Lung (tissue), 12 donors: ENCODE data around the gene CELA1. TPM values are rescaled to one million over a fixed set of nuclear protein-coding genes. Genes with fewer than 3 reads are reported as not detected.
A peak's percentile ranks its signal among the peaks of the same experiment; 100 is the strongest.
"Not testable (repeated sequence)": the region's sequence is repeated elsewhere in the genome, so short reads cannot be mapped to it uniquely, and the experiment has no call there.

ENCODE experiments used
- ATAC-seq: fragments of 200-7000 bp; cut with Tn5 transposase; one replicate; pipeline ENCODE4 v1.9.1; 2020; ENCODE audit warnings: moderate number of reproducible peaks; ENCODE audit not compliant: insufficient read depth, low FRiP score
- DNase-seq, 3 donors: peaks; one replicate each; pipeline ENCODE4 v3.0.0-alpha.2; 2013 to 2017
- H3K27ac ChIP-seq, 2 donors: one replicate each; pipeline ENCODE4 v1.5.1; 2013; ENCODE audit warnings: mild to moderate bottlenecking in 2 of 2, moderate library complexity in 2 of 2, control low read depth in 1 of 2, inconsistent platforms in 1 of 2, low read depth in 1 of 2, low read length in 1 of 2
- H3K27me3 ChIP-seq, 3 donors: one replicate each; pipeline ENCODE4 v1.5.1; 2013; ENCODE audit warnings: low read length in 2 of 3; ENCODE audit not compliant: control insufficient read depth in 3 of 3, insufficient read depth in 3 of 3
- H3K36me3 ChIP-seq, 4 donors: one replicate each; pipeline ENCODE4 v1.5.1; 2013; ENCODE audit warnings: low read length in 4 of 4, mild to moderate bottlenecking in 1 of 4, moderate library complexity in 1 of 4; ENCODE audit not compliant: control insufficient read depth in 4 of 4, insufficient read depth in 4 of 4
- H3K4me1 ChIP-seq, 5 donors: one replicate each; pipeline ENCODE4 v1.5.1; 2013; ENCODE audit warnings: low read length in 5 of 5, mild to moderate bottlenecking in 2 of 5, moderate library complexity in 1 of 5; ENCODE audit not compliant: control insufficient read depth in 5 of 5, insufficient read depth in 5 of 5
- H3K4me3 ChIP-seq: one replicate; pipeline ENCODE4 v1.5.1; 2013; ENCODE audit warnings: mild to moderate bottlenecking, control low read depth, moderate library complexity
- H3K9ac ChIP-seq, 2 donors: one replicate each; pipeline ENCODE4 v1.5.1; 2013; ENCODE audit warnings: low read length in 2 of 2, control low read depth in 1 of 2; ENCODE audit not compliant: insufficient read depth in 1 of 2
- H3K9me3 ChIP-seq, 4 donors: one replicate each; pipeline ENCODE4 v1.5.1; 2013; ENCODE audit warnings: low read length in 3 of 4, mild to moderate bottlenecking in 1 of 4, moderate library complexity in 1 of 4; ENCODE audit not compliant: control insufficient read depth in 4 of 4, insufficient read depth in 3 of 4
- CTCF ChIP-seq: IDR thresholded peaks from 2 replicates; pipeline ENCODE4 v1.5.1; 2012; ENCODE audit warnings: mild to moderate bottlenecking; ENCODE audit errors: control extremely low read depth, extremely low read depth
- WGBS, 2 donors: extraction: QIAGEN DNeasy Blood & Tissue Kit; methylation state at CpG; one replicate each; pipeline ENCODE4 v1.1.7; 2013; 5-methylcytosine and 5-hydroxymethylcytosine counted together
- polyA plus RNA-seq, 2 donors: library from polyadenylated mRNA; stranded (reverse); fragments of 200-250 nt; gene quantifications; one replicate each; pipeline ENCODE4 v1.2.1, GENCODE V29; 2013
- total RNA-seq, 2 donors: library from RNA; depleted of rRNA in 1 of 2; stranded (reverse); fragments of >200 nt in 1 of 2; gene quantifications; one replicate each; pipeline ENCODE4 v1.2.1, GENCODE V29; 2014 to 2021
- donor health status: control.
- donor health status: control.
- donor health status: Bipolar disorder and iron deficiency.
- donor health status: healthy.
- donor health status: DM: yes; HTN: yes; CAD: no.

Gene CELA1
- total and polyA plus RNA-seq, 4 donors, result 0.05 TPM; not detected in 3

DNA sequence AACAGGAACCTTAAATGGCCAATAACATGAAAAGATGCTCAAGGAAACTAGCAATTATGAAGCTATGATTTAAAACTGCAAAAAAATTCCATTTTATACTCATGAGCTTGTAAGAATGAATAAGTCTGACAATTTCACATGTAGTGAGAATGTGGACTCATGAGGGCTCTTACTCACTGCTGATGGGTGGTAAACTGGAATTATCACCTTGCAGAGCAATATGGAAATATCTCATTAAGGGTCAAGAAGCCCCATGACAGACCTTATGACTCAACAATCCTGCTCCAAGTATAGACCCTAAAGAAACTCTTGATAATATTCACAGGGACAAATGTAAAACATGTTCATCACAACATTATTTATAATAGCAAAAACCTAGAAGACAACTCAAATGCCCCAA is 52.8 kb downstream of the CELA1 start:
- Histone ChIP-seq H3K9me3 (no peaks in the 10 kb centered on the region), H3K9ac (no peak overlapping the region), H3K27ac (no peak overlapping the region), H3K4me3 (no peak overlapping the region), H3K36me3 (no peaks in the 10 kb centered on the region), H3K4me1 (no peaks in the 10 kb centered on the region), H3K27me3 (no peaks in the 10 kb centered on the region)
- TF ChIP-seq CTCF, result no peak
- DNase-seq (no peak), ATAC-seq (no peak)

- not testable (repeated sequence) for H3K27ac ChIP-seq, H3K9ac ChIP-seq, H3K27me3 ChIP-seq, H3K9me3 ChIP-seq, H3K36me3 ChIP-seq, H3K4me1 ChIP-seq, DNase-seq, H3K4me3 ChIP-seq
- peak; percentile 34 for ATAC-seq
- 53 to 71% methylated on average over 9 of the region's 9 CpGs for WGBS, 2 donors
Measured at GRCh38 chr12:51291603-51292513, 54.6 kb downstream of the CELA1 start.

DNA sequence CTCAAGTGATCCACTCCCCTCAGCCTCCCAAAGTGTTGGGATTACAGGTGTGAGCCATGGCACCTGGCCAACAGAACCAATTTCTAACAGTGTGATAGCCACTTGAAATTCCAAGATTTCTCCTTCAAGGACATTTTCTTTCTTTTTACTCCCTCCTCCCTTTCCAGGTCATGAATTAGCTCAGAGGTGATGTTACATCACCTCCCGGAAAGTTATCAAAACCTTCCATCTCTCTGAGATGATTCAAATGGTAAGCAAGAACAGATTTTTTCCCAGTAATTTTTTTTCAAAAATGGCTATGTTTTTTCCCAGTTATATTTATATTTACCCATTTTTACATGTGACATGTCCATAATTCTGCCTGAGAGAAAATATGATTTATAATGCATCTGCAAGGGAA is 60.6 kb downstream of the CELA1 start:
- Histone ChIP-seq H3K27me3 (no peaks in the 10 kb centered on the region), H3K36me3 (no peaks in the 10 kb centered on the region), H3K4me3 (no peak overlapping the region), H3K4me1 (no peaks in the 10 kb centered on the region), H3K9ac (no peak overlapping the region), H3K9me3 (no peaks in the 10 kb centered on the region), H3K27ac (no peak overlapping the region)
- WGBS, 2 donors, result 66 to 91% methylated on average over 1 of the region's 1 CpG
- ATAC-seq (no peak), DNase-seq (peak in 2 of 3 donors; percentile 5 to 18)
- no peak for TF ChIP-seq CTCF

DNA sequence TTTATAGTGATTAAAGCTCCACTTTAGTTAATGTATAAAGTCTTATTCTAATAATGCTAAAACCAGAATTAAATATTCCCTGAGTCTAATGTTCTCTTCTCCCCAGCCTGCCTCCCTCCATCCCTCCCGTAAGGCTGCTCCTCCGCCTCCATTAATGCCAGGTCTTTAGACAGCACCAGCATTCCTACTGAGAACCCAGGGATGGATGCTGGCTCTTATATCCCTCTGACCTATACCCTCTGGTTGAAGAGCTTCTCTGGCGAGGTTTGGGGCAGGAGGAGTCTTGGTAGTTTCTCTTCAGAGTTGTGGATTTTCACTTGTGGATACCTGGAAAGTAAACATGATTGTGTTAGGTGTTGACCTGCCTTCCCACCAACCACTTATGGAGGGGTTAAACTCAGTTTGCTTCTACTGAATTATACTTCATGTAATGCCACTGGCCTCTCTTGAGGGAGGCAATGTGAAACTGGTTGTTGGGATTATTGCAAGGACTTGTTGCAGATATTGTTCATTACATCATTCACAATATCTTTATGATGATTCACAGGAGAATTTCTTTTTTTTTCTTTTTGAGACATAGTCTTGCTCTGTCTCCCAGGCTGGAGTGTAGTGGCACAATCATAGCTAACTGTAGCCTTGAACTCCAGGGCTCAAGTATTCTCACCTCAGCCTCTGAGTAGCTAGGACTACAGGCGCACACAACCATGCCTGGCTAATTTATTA is 65.1 kb downstream of the CELA1 start:
- no peaks in the 10 kb centered on the region for H3K9me3 ChIP-seq
- ATAC-seq, result no peak
- no peak for TF ChIP-seq CTCF
- H3K9ac ChIP-seq, result no peak overlapping the region
- 90 to 96% methylated on average over 4 of the region's 4 CpGs for WGBS, 2 donors
- no peak for DNase-seq
- H3K36me3 ChIP-seq, result no peaks in the 10 kb centered on the region
- no peaks in the 10 kb centered on the region for H3K27me3 ChIP-seq
- H3K27ac ChIP-seq, result no peak overlapping the region
- no peak overlapping the region for H3K4me3 ChIP-seq
- no peaks in the 10 kb centered on the region for H3K4me1 ChIP-seq

Other genes with a start within 250 kb of the CELA1 start
- gene TFCP2, start 173.5 kb downstream of the CELA1 start, total RNA-seq, result 10 to 100 TPM; 23.2 to 27.5 TPM
- gene TFCP2, start 173.5 kb downstream of the CELA1 start, polyA plus RNA-seq, result 10 to 100 TPM in 1 of 2 donors, 1 to 10 TPM in 1; 9.6 to 14.9 TPM
- 10 to 100 TPM in 1 of 2 donors, 1 to 10 TPM in 1; 9.1 to 16.1 TPM for gene POU6F1, start 128.6 kb downstream of the CELA1 start, total RNA-seq
- 1 to 10 TPM; 3.0 to 9.4 TPM for gene POU6F1, start 128.6 kb downstream of the CELA1 start, polyA plus RNA-seq
- gene DAZAP2, start 107.9 kb downstream of the CELA1 start, total RNA-seq, result 100 to 1,000 TPM; 186 to 215 TPM
- gene DAZAP2, start 107.9 kb downstream of the CELA1 start, polyA plus RNA-seq, result 100 to 1,000 TPM; 146 to 644 TPM
- gene SMAGP, start 76.3 kb downstream of the CELA1 start, total RNA-seq, result 10 to 100 TPM in 1 of 2 donors, 1 to 10 TPM in 1; 9.7 to 26.0 TPM
- 10 to 100 TPM; 17.0 to 17.3 TPM for gene SMAGP, start 76.3 kb downstream of the CELA1 start, polyA plus RNA-seq
- 10 to 100 TPM; 13.4 to 22.9 TPM for gene BIN2, start 22.5 kb downstream of the CELA1 start, total RNA-seq
- 10 to 100 TPM; 12.0 to 54.5 TPM for gene BIN2, start 22.5 kb downstream of the CELA1 start, polyA plus RNA-seq
- gene GALNT6, start 44.7 kb upstream of the CELA1 start, total RNA-seq, result 10 to 100 TPM in 1 of 2 donors, 1 to 10 TPM in 1; 7.4 to 36.0 TPM
- 10 to 100 TPM in 1 of 2 donors, 1 to 10 TPM in 1; 5.5 to 10.6 TPM for gene GALNT6, start 44.7 kb upstream of the CELA1 start, polyA plus RNA-seq
- 10 to 100 TPM in 1 of 2 donors, 1 to 10 TPM in 1; 4.8 to 12.2 TPM for gene SLC4A8, start 78.2 kb upstream of the CELA1 start, total RNA-seq
- 1 to 10 TPM; 1.1 to 1.2 TPM for gene SLC4A8, start 78.2 kb upstream of the CELA1 start, polyA plus RNA-seq
- gene SCN8A, start 244.6 kb upstream of the CELA1 start, total RNA-seq, result under 1 TPM; 0.46 to 0.77 TPM
- under 1 TPM; 0.06 to 0.07 TPM for gene SCN8A, start 244.6 kb upstream of the CELA1 start, polyA plus RNA-seq